ENCODE results near the gene CDH13.

The CDH13 gene

DNA sequence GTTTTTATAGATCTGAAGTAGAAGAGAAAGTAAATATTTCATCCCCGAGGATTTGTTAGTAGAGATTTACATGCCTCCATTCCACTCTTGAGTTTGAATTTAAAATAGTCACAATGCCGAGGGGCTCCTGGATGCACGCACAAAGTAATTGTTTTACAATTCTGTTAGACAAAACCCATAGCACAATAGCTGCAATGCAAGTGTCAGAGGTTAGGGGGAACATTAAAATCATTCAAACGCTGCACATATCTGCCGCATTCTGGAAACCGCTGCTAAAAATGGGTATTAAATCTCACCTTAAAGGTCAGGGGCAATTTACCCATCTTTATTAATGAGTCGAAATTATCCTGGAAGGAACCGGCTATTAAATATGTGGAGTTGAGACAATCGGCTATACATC lies 652.5 kb downstream of the CDH13 start (continued):
- TF ChIP-seq ZNF664 (tag by site-specific recombination; IDR thresholded peaks at IDR 0.05): no peak
- TF ChIP-seq, protein P1, sequence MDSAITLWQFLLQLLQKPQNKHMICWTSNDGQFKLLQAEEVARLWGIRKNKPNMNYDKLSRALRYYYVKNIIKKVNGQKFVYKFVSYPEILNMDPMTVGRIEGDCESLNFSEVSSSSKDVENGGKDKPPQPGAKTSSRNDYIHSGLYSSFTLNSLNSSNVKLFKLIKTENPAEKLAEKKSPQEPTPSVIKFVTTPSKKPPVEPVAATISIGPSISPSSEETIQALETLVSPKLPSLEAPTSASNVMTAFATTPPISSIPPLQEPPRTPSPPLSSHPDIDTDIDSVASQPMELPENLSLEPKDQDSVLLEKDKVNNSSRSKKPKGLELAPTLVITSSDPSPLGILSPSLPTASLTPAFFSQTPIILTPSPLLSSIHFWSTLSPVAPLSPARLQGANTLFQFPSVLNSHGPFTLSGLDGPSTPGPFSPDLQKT (IDR thresholded peaks at IDR 0.05; ENCODE audit: borderline replicate concordance, low read depth, low read length): no peak
- TF ChIP-seq, protein P2, sequence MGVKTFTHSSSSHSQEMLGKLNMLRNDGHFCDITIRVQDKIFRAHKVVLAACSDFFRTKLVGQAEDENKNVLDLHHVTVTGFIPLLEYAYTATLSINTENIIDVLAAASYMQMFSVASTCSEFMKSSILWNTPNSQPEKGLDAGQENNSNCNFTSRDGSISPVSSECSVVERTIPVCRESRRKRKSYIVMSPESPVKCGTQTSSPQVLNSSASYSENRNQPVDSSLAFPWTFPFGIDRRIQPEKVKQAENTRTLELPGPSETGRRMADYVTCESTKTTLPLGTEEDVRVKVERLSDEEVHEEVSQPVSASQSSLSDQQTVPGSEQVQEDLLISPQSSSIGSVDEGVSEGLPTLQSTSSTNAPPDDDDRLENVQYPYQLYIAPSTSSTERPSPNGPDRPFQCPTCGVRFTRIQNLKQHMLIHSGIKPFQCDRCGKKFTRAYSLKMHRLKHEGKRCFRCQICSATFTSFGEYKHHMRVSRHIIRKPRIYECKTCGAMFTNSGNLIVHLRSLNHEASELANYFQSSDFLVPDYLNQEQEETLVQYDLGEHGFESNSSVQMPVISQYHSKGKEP (tag by site-specific recombination; IDR thresholded peaks at IDR 0.05): no peak

DNA sequence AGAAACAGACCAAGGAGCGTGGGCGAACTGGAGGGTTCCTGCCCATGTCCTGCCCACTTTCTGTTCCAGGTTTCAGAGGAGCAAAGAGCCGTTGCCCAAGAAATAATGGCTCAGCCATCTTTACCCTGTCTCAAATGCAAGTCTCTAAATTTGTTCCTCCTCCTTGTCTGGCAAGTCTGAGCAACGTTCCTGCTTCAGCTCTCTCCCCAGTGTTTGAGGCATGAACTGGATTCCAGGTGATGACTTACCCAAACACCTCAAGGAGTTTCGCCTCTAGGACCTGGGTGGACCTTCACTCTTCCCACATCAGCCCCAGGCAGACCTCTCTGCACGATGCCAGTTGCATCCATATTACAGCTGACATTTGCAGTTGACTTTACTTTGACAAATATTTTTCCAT lies 659.2 kb downstream of the CDH13 start:
- TF ChIP-seq ZSCAN23 (tag by site-specific recombination; IDR thresholded peaks at IDR 0.05) (no peak), ZNF585B (tag by site-specific recombination; IDR thresholded peaks at IDR 0.05) (no peak), ZNF274 (IDR thresholded peaks at IDR 0.05; ENCODE audit: low read length) (no peak), ZNF274 (tag by site-specific recombination; IDR thresholded peaks at IDR 0.05; ENCODE audit: borderline replicate concordance) (no peak), ZNF48 (tag by site-specific recombination; IDR thresholded peaks at IDR 0.05) (no peak), MEIS1 (CRISPR knock-in tag; IDR thresholded peaks at IDR 0.05; ENCODE audit: borderline replicate concordance) (no peak), ZNF114 (tag by site-specific recombination; IDR thresholded peaks at IDR 0.05) (no peak)
- CTCF ChIA-PET: no interaction called here
- H3K36me3 ChIP-seq (ENCODE audit: control insufficient read depth in 2 of 2, insufficient read depth in 1 of 2, low read length in 2 of 2): no peaks in the 10 kb centered on the region
- no peaks in the 10 kb centered on the region for H3K9me3 ChIP-seq (ENCODE audit: control insufficient read depth, insufficient read depth, low read depth, low read length)
- no peak overlapping the region for H3K27ac ChIP-seq (ENCODE audit: extremely low read depth, low read depth, low read length)
- H3K4me1 ChIP-seq (ENCODE audit: control insufficient read depth, insufficient read depth, low read length): no peaks in the 10 kb centered on the region
- POLR2A ChIA-PET: no interaction called here
- no peak overlapping the region for H3K4me3 ChIP-seq (ENCODE audit: low read depth, low read length)

DNA sequence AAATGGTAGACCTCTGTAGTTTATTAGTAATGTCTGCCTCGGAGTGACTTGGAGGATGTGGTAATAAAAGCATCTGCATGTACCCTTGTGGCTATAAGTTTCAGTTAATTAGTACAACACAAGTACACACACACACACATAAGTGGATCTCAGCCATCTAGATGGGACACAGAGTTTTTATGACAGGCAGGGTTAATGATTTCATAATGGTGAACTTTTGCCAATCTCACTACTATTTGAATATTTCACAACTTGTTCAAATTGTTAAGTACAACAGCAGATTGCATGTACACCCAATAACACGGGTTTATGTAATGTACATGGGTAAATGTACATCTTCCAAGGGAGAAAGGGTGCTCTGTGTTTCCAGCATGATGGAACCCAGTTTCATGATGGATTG lies 669.7 kb downstream of the CDH13 start:
- ChIA-PET CTCF (no interaction called here), POLR2A (no interaction called here)
- H3K27ac ChIP-seq (ENCODE audit: extremely low read depth, low read depth, low read length): no peak overlapping the region
- TF ChIP-seq KLF16 (tag by site-specific recombination; IDR thresholded peaks at IDR 0.05): no peak
- no peak for TF ChIP-seq GLI2 (tag by site-specific recombination; IDR thresholded peaks at IDR 0.05; ENCODE audit: borderline replicate concordance, low read depth)
- TF ChIP-seq, protein P3, sequence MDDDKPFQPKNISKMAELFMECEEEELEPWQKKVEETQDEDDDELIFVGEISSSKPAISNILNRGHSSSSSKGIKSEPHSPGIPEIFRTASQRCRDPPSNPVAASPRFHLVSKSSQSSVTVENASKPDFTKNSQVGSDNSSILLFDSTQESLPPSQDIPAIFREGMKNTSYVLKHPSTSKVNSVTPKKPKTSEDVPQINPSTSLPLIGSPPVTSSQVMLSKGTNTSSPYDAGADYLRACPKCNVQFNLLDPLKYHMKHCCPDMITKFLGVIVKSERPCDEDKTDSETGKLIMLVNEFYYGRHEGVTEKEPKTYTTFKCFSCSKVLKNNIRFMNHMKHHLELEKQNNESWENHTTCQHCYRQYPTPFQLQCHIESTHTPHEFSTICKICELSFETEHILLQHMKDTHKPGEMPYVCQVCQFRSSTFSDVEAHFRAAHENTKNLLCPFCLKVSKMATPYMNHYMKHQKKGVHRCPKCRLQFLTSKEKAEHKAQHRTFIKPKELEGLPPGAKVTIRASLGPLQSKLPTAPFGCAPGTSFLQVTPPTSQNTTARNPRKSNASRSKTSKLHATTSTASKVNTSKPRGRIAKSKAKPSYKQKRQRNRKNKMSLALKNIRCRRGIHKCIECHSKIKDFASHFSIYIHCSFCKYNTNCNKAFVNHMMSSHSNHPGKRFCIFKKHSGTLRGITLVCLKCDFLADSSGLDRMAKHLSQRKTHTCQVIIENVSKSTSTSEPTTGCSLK (tag by site-specific recombination; IDR thresholded peaks at IDR 0.05): no peak
- TF ChIP-seq BCL11A (tag by site-specific recombination; IDR thresholded peaks at IDR 0.05; ENCODE audit: low read depth): no peak
- TF ChIP-seq ZNF37A (tag by site-specific recombination; IDR thresholded peaks at IDR 0.05): no peak
- no peak for TF ChIP-seq ZNF585B (tag by site-specific recombination; IDR thresholded peaks at IDR 0.05)
- no peak for TF ChIP-seq SCRT1 (tag by site-specific recombination; IDR thresholded peaks at IDR 0.05; ENCODE audit: borderline replicate concordance)
- TF ChIP-seq GLIS2 (tag by site-specific recombination; IDR thresholded peaks at IDR 0.05): no peak
- no peak for TF ChIP-seq ZNF239 (tag by site-specific recombination; IDR thresholded peaks at IDR 0.05)
- TF ChIP-seq PRDM1 (tag by site-specific recombination; IDR thresholded peaks at IDR 0.05): no peak
- no peak for TF ChIP-seq YY1 (tag by site-specific recombination; IDR thresholded peaks at IDR 0.05)
- TF ChIP-seq ZNF544 (tag by site-specific recombination; IDR thresholded peaks at IDR 0.05): no peak
- no peak for TF ChIP-seq ZNF76 (tag by site-specific recombination; IDR thresholded peaks at IDR 0.05; ENCODE audit: borderline replicate concordance, low read depth)
- TF ChIP-seq, protein P4, sequence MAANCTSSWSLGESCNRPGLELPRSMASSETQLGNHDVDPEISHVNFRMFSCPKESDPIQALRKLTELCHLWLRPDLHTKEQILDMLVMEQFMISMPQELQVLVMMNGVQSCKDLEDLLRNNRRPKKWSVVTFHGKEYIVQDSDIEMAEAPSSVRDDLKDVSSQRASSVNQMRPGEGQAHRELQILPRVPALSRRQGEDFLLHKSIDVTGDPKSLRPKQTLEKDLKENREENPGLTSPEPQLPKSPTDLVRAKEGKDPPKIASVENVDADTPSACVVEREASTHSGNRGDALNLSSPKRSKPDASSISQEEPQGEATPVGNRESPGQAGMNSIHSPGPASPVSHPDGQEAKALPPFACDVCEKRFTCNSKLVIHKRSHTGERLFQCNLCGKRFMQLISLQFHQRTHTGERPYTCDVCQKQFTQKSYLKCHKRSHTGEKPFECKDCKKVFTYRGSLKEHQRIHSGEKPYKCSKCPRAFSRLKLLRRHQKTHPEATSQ (tag by site-specific recombination; IDR thresholded peaks at IDR 0.05): no peak
- no peaks in the 10 kb centered on the region for H3K36me3 ChIP-seq (ENCODE audit: control insufficient read depth in 2 of 2, insufficient read depth in 1 of 2, low read length in 2 of 2)
- no peaks in the 10 kb centered on the region for H3K9me3 ChIP-seq (ENCODE audit: control insufficient read depth, insufficient read depth, low read depth, low read length)
- no peak overlapping the region for H3K4me3 ChIP-seq (ENCODE audit: low read depth, low read length)
- H3K4me1 ChIP-seq (ENCODE audit: control insufficient read depth, insufficient read depth, low read length): 0 out of 2 replicates have a peak, but pooled peaks cover 3% of the 10 kb centered on the region

All from HEK293 (cell line).